Activated T-helper 17 cell treated with anti-CD3 and anti-CD28 coated beads, Interleukin-2, amount 50 U/mL, for 72 hours (primary cell): ENCODE results near the gene HOXA10. TPM values are rescaled to one million over a fixed set of nuclear protein-coding genes. Genes with fewer than 3 reads are reported as not detected.
A peak's percentile ranks its signal among the peaks of the same experiment; 100 is the strongest.

Experiments
- ATAC-seq: fragments of 150-1000 bp; cut with Tn5 transposase; replicated peaks from 2 replicates; pipeline ENCODE4 v1.10.0; 2021; ENCODE audit warnings: mild to moderate bottlenecking, moderate library complexity
- H3K27ac Mint-ChIP-seq: one replicate; pipeline ENCODE4 v1.8.0; 2022; ENCODE audit warnings: mixed read lengths
- H3K27me3 Mint-ChIP-seq: one replicate; pipeline ENCODE4 v1.8.0; 2022; ENCODE audit warnings: mixed read lengths
- H3K36me3 Mint-ChIP-seq: one replicate; pipeline ENCODE4 v1.8.0; 2022; ENCODE audit warnings: low read depth, mild to moderate bottlenecking, mixed read lengths
- H3K4me1 Mint-ChIP-seq: one replicate; pipeline ENCODE4 v1.8.0; 2022; ENCODE audit warnings: mixed read lengths
- H3K4me3 Mint-ChIP-seq: one replicate; pipeline ENCODE4 v1.8.0; 2022; ENCODE audit warnings: mild to moderate bottlenecking, mixed read lengths
- H3K9me3 Mint-ChIP-seq: one replicate; pipeline ENCODE4 v1.8.0; 2022; ENCODE audit warnings: mixed read lengths
- total RNA-seq, 2 donors: library from RNA; stranded (reverse); gene quantifications; one replicate each; pipeline ENCODE4 v1.2.3, GENCODE V29; 2022

The HOXA10 gene
- total RNA-seq, 2 donors from 2014 or later: not detected

DNA sequence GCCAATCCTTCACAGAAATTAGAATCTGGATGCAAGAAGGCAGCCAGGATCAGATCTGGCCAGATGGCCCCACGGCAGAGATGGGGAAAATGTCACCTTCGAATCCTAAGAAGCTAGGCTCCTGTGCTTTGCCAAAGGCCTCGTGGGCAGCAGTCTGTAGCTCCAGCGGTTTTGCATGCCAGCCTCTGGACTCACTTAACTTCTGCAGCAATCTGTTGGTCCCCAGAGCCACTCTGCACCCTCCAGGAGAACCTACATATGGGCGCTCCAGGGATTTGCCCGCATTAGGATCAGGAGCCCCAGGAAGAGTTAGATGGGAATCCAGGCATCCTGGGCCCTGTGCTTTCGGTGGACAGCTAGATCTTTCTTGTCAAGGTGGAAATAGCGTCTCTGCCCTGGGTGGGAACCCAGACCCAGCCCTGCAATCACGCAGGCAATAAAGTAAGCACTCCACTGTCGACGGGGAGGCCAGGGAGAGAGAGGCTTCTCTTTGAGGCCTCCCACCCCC is 35.9 kb upstream of the HOXA10 start:
- peaks cover 5% of the 10 kb centered on the region for H3K4me1 Mint-ChIP-seq
- H3K4me3 Mint-ChIP-seq: peak overlapping the region; percentile 40
- no peak overlapping the region for H3K27ac Mint-ChIP-seq
- no peaks in the 10 kb centered on the region for H3K9me3 Mint-ChIP-seq
- peaks cover 72% of the 10 kb centered on the region for H3K27me3 Mint-ChIP-seq
- H3K36me3 Mint-ChIP-seq: no peaks in the 10 kb centered on the region
- no peak for ATAC-seq

- Mint-ChIP-seq H3K27ac (no peak overlapping the region), H3K27me3 (peaks cover 74% of the 10 kb centered on the region), H3K4me1 (peaks cover 5% of the 10 kb centered on the region), H3K9me3 (no peaks in the 10 kb centered on the region), H3K36me3 (no peaks in the 10 kb centered on the region), H3K4me3 (no peak overlapping the region)
- no peak for ATAC-seq
These were observed 34.9 kb upstream of the HOXA10 start for GRCh38 chr7:27208998-27209397.

DNA sequence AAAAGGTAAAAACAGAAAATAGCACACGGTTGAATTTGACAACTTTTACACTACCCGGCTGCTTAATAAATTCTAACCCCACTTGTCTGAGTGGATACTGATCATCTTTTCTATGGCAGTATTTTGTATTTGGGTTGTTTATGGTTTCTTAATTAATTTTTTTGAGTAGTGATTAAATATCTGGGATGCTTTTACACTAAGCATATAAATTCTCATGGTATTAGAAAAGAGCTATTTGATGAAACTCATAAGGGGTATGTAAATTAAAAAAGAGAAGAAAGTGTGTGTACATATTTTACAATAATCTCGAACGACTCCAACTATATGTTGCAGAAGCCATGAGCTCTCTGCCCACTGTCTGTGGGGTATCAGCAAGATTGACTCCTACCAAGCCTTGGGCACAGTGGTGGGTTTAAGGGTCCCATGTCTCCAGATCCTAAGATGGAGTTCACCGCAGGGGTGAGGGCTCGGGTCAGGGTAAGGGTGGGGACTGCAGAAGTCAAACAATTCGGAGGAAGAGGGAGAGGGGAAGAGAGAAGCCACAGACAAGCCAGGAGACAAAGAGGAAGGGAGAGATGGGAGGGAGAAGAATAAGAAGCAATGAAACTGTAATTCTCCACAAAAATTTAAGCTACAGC is 33.3 kb upstream of the HOXA10 start:
- ATAC-seq: no peak
- H3K27me3 Mint-ChIP-seq: peaks cover 81% of the 10 kb centered on the region
- no peak overlapping the region for H3K27ac Mint-ChIP-seq
- peaks cover 5% of the 10 kb centered on the region for H3K4me1 Mint-ChIP-seq
- no peaks in the 10 kb centered on the region for H3K9me3 Mint-ChIP-seq
- H3K36me3 Mint-ChIP-seq: no peaks in the 10 kb centered on the region
- H3K4me3 Mint-ChIP-seq: no peak overlapping the region

- Mint-ChIP-seq H3K9me3 (no peaks in the 10 kb centered on the region), H3K27me3 (peaks cover 81% of the 10 kb centered on the region), H3K4me3 (no peak overlapping the region), H3K36me3 (peaks cover 5% of the 10 kb centered on the region), H3K27ac (no peak overlapping the region), H3K4me1 (peaks cover 15% of the 10 kb centered on the region)
- no peak for ATAC-seq
These were observed 31.5 kb upstream of the HOXA10 start for GRCh38 chr7:27205325-27206280.

DNA sequence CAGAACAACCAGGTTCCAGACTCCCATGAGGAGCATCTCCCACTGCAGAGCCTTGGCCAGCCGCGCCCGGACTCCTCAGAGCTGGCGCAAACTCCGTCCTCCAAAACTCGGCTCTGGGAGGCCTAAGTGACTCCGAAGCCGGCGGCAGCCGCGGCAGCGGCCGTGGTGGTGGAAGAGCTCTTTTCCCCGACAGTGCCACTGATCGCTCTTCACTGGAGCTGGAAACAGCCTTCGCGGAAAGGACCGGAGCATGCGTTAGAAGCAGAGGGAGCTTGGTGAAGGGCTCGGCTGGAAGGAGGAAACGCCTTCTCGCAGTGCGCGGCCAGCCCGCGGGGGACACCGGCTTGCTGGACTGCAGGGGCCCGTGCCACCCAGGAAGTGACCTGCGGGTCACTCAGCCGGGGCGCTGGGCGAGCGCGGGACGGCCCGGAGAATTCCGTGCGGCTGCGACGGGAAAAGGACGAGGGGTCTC is 30.8 kb upstream of the HOXA10 start:
- Mint-ChIP-seq H3K36me3 (peaks cover 6% of the 10 kb centered on the region), H3K4me3 (no peak overlapping the region), H3K4me1 (peaks cover 16% of the 10 kb centered on the region), H3K9me3 (no peaks in the 10 kb centered on the region), H3K27me3 (peaks cover 79% of the 10 kb centered on the region), H3K27ac (no peak overlapping the region)
- no peak for ATAC-seq

DNA sequence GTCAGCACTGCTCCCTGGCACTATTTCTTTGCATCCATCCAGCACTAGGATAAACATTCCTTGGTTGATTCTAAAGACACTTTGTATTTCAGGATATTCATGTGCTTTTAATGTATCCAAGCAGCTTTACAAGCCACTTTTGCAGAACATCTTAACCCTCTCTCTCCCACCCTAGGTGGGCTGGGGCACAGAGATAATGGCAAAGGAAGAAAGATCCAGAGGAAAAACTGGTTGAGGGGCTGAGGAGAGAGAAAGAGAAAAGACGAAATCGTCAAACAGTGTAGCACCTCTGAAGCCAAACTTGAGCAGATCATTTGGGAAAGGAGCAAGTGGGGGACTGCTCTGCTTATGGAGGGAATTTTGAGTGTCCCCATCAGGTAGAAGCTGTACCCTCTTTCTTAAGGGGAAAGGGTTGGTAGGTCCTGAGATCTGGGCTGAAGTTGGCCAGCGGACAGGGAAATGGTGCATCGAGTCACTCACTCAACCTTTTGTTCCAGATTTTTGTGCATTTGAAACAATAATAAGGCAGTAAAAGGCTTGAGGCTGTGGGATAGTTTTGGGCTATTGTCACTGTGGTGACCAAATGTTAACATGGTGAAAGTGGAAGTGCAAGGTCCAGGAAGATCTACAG is 30.0 kb upstream of the HOXA10 start:
- H3K27me3 Mint-ChIP-seq: peaks cover 75% of the 10 kb centered on the region
- peaks cover 16% of the 10 kb centered on the region for H3K4me1 Mint-ChIP-seq
- no peak for ATAC-seq
- no peak overlapping the region for H3K4me3 Mint-ChIP-seq
- no peaks in the 10 kb centered on the region for H3K9me3 Mint-ChIP-seq
- H3K36me3 Mint-ChIP-seq: peaks cover 6% of the 10 kb centered on the region
- no peak overlapping the region for H3K27ac Mint-ChIP-seq

DNA sequence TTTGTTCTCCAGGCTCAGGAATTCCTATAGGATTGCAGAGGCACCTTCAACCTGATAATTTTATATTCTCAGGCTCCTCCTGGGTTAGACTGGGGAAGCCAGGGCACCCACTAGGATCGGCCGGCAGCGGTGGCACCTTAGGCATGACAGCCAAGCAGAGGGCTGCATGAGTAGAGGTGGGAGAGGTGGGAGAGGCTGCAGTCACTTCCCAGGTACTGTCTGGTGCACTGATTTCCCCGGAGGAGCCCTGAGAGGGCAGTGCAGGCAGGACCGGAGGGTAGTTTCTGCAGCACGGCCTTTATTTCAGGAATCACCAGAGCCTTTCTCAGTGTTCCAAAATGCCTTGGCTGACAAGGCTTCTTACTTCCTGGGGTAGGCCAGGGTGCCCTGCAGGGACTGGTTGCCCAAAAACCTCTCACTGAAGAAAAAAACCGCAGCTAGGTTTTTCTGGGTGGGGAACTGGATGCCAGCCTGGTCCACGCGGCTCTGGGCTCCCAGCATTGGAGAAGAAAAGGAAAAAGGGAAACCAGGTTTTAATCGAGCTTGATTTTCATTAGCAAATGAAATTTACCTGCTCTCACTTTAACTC is 29.3 kb upstream of the HOXA10 start:
- Mint-ChIP-seq H3K27ac (no peak overlapping the region), H3K27me3 (peaks cover 74% of the 10 kb centered on the region), H3K4me3 (no peak overlapping the region), H3K36me3 (peaks cover 6% of the 10 kb centered on the region), H3K4me1 (peaks cover 16% of the 10 kb centered on the region), H3K9me3 (no peaks in the 10 kb centered on the region)
- ATAC-seq: no peak

- Mint-ChIP-seq H3K4me3 (no peak overlapping the region), H3K9me3 (no peaks in the 10 kb centered on the region), H3K27me3 (peaks cover 76% of the 10 kb centered on the region), H3K27ac (no peak overlapping the region), H3K36me3 (peaks cover 6% of the 10 kb centered on the region), H3K4me1 (peaks cover 20% of the 10 kb centered on the region)
- no peak for ATAC-seq
These were observed 28.7 kb upstream of the HOXA10 start for GRCh38 chr7:27202862-27203134.

GRCh38 chr7:27202018-27202861 is 28.1 kb upstream of the HOXA10 start:
- no peak for ATAC-seq
- Mint-ChIP-seq H3K27ac (no peak overlapping the region), H3K27me3 (peaks cover 76% of the 10 kb centered on the region), H3K9me3 (no peaks in the 10 kb centered on the region), H3K4me1 (peaks cover 20% of the 10 kb centered on the region), H3K36me3 (peaks cover 6% of the 10 kb centered on the region), H3K4me3 (no peak overlapping the region)

DNA sequence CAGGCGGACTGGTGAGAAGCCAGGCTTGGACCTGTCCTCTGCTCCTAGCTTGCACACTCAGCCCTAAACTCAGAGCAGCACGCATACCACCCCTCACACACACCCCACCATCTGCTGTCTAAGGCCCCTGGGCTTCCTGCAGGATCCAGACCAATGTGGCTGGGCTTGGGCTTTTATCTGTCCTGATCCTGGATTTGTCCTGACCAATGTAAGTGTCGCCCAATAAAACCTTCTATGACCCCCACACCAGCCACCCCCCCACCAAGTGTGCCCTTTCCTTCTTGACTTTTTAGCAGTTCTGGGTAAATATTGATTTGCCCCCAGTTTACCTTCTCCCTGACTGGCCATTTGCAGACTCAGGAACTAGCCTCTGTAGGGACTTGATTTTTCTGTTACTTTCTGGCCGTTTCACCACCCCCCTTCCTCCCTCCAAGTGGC is 27.5 kb upstream of the HOXA10 start:
- no peaks in the 10 kb centered on the region for H3K9me3 Mint-ChIP-seq
- peak overlapping the region; percentile 64 for H3K4me3 Mint-ChIP-seq
- no peak overlapping the region for H3K27ac Mint-ChIP-seq
- peaks cover 76% of the 10 kb centered on the region for H3K27me3 Mint-ChIP-seq
- ATAC-seq: no peak
- H3K36me3 Mint-ChIP-seq: peaks cover 6% of the 10 kb centered on the region
- H3K4me1 Mint-ChIP-seq: peaks cover 20% of the 10 kb centered on the region

DNA sequence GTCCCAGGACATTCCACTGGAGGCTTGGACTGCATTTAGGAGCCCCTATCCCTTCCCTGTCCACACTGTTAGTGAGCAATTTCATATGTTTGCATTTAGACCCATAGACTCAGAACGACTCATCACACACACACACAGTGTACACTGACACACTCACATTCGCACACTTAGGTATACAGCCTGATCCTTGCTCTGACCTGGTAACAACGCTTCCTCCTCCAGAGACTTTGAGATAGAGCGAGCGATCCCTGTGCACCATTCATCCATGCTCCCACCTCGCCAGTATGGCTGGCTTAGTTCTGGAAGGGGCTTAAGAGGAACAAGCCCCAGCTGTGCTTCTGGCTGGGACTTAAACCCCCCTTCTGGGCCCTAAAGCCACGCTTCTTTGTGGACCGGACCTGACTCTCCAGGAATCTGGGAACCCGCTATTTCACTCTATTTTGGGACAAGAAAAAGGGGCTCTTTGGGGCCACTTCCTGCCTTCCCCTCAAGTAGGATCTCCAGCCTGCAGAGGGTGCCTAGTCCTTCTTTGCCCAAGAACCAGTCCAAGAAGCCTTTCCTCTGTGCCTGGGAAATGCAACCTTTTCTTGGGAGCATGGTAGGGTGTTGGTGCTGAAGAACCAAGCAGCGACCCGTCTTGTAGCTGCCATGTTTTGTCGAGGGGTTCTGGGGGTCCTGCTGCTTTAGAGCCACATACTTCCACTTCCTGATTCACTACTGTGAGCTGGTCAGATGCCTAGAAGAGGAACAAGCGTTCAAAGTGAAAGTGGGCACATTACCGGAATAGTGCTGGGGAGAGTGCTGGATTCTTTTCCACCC is 26.9 kb upstream of the HOXA10 start:
- Mint-ChIP-seq H3K27ac (no peak overlapping the region), H3K4me3 (peak overlapping the region; percentile 64), H3K36me3 (peaks cover 6% of the 10 kb centered on the region), H3K4me1 (peaks cover 18% of the 10 kb centered on the region), H3K9me3 (no peaks in the 10 kb centered on the region), H3K27me3 (peaks cover 75% of the 10 kb centered on the region)
- no peak for ATAC-seq

DNA sequence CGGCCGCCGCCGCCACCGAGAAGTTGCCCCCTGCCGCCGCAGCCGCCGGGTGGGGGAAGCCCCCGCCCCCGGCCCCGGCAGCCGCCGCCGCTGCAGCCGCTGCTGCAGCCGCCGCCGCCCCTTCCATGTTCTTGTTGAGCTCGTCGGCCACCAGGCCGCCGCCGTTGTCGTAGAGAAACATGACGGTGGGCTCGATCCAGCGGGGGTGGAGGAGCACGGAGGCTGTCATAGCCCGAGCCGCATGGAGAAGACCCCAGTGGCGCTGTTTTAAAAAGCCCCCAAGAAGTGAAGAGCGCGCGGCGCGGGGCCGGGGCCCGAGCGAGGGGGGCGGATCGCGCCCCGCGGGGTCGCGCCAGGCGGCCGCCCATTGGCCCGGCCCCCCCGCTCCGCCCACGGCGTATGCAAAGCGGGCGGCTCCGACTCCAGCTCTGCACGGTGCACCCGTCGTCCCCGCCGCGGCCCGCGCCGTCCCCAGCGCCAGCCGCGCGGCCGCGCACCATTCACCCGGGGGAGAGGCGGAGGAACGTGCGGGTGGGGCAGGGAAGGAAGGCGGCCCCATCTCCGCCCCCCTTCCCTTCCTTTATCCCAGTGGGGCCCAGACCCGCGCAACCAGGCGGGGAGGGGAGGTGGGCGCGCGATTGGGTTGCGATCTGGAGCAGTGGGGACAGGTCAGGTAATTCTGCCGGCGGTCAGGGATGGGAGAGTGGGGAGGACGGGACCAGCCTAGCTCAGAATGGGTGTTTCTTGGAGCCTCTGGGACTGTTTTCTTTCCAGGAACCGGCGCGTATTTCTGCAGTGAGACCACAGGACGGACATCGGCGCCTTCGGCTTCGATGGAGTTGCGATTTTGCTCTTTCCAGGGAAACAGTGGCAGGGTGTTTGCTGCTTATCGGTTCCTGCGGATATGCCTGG is 26.0 kb upstream of the HOXA10 start, which contains the start of gene HOXA13:
TSS of gene HOXA13 (minus strand) at position 243 of the 912 bp plus-strand sequence. CDS start at position 229, 14 bp downstream.
- H3K4me1 Mint-ChIP-seq: peaks cover 15% of the 10 kb centered on the region
- H3K27me3 Mint-ChIP-seq: peaks cover 75% of the 10 kb centered on the region
- peak within 1 kb of the TSS; percentile 64 for H3K4me3 Mint-ChIP-seq
- peaks cover 6% of the 10 kb centered on the region for H3K36me3 Mint-ChIP-seq
- no peak within 1 kb of the TSS for H3K27ac Mint-ChIP-seq
- ATAC-seq: peak; percentile 37
- H3K9me3 Mint-ChIP-seq: no peaks in the 10 kb centered on the region
